HG02938 (cell line): Measurements from ENCODE around the gene LRRC27.

Experiments used
- ATAC-seq: cut with Tn5 transposase; IDR thresholded peaks from one replicate; pipeline ENCODE4 v1.9.1; 2021; ENCODE audit warnings: mild to moderate bottlenecking, moderate library complexity; ENCODE audit not compliant: unreplicated experiment

LRRC27 gene

GRCh38 chr10:132399117-132400035, 67.4 kb downstream of the LRRC27 start:
- no peak for ATAC-seq

- no peak for ATAC-seq
Observed at GRCh38 chr10:132400041-132400546, 68.1 kb downstream of the LRRC27 start.

- ATAC-seq, result no peak
Observed at GRCh38 chr10:132400547-132401151, 68.7 kb downstream of the LRRC27 start.

- ATAC-seq, result no peak
Observed at GRCh38 chr10:132401401-132402118, 69.6 kb downstream of the LRRC27 start.

GRCh38 chr10:132402781-132403241, 70.8 kb downstream of the LRRC27 start:
- ATAC-seq, result no peak

GRCh38 chr10:132403511-132404168, 71.6 kb downstream of the LRRC27 start:
- ATAC-seq, result no peak

- ATAC-seq, result no peak
Observed at GRCh38 chr10:132404169-132404880, 72.3 kb downstream of the LRRC27 start.

GRCh38 chr10:132404911-132405462, 73.0 kb downstream of the LRRC27 start:
- no peak for ATAC-seq

GRCh38 chr10:132405463-132405991, 73.5 kb downstream of the LRRC27 start:
- no peak for ATAC-seq

GRCh38 chr10:132406181-132406580, 74.2 kb downstream of the LRRC27 start:
- no peak for ATAC-seq

GRCh38 chr10:132406750-132407149, 74.8 kb downstream of the LRRC27 start:
- ATAC-seq, result no peak

GRCh38 chr10:132407243-132407746, 75.3 kb downstream of the LRRC27 start:
- no peak for ATAC-seq

GRCh38 chr10:132407846-132408278, 75.9 kb downstream of the LRRC27 start:
- ATAC-seq, result no peak

GRCh38 chr10:132408367-132408781, 76.4 kb downstream of the LRRC27 start:
- no peak for ATAC-seq

GRCh38 chr10:132408823-132409666, 77.1 kb downstream of the LRRC27 start:
- ATAC-seq, result no peak

GRCh38 chr10:132409667-132410028, 77.7 kb downstream of the LRRC27 start:
- ATAC-seq, result no peak

GRCh38 chr10:132410056-132410778, 78.2 kb downstream of the LRRC27 start:
- ATAC-seq, result no peak
